H1 (cell line): ENCODE data around the gene FNIP2. TPM values are rescaled to one million over a fixed set of nuclear protein-coding genes. Genes with fewer than 3 reads are reported as not detected.
"Not testable (repeated sequence)": the region's sequence is repeated elsewhere in the genome, so short reads cannot be mapped to it uniquely, and the experiment has no call there.

ENCODE experiments used
- CTCF ChIA-PET: fragments of 300-600 bp; sonication (Branson Sonifier 250); formaldehyde crosslinking; loops from one replicate; lab custom pipeline; 2021; ENCODE audit not compliant: partially characterized antibody; lab: Charles Lee
- POLR2A ChIA-PET: fragments of 300-600 bp; sonication (Branson Sonifier 250); formaldehyde crosslinking; loops from one replicate; lab custom pipeline; 2021; ENCODE audit warnings: inconsistent platforms; ENCODE audit not compliant: partially characterized antibody; lab: Charles Lee
- DNase-seq, 2 experiments: peaks; one replicate each; pipeline versions ENCODE4 v3.0.0 to v3.0.0-alpha.2; 2010 to 2022; ENCODE audit warnings: low spot score in 2 of 2, low read depth in 1 of 2, mixed read lengths in 1 of 2
- FAIRE-seq: peaks from 2 replicates; lab custom pipeline; 2011; peaks lifted over from hg19 to GRCh38; lab: Jason Lieb, UNC
- H2AFZ ChIP-seq: 2 replicates; pipeline ENCODE4 v1.8.1; 2012; ENCODE audit warnings: low read length, inconsistent platforms
- H2AK5ac ChIP-seq: 2 replicates; pipeline ENCODE4 v1.6.1; 2013; ENCODE audit warnings: low read depth, low read length
- H2BK120ac ChIP-seq: replicated peaks from 2 replicates; pipeline ENCODE3; 2013; ENCODE audit warnings: low read depth, low read length, inconsistent platforms
- H2BK12ac ChIP-seq: 2 replicates; pipeline ENCODE4 v1.6.1; 2013; ENCODE audit warnings: low read depth, low read length
- H2BK15ac ChIP-seq: 2 replicates; pipeline ENCODE4 v1.6.1; 2013; ENCODE audit warnings: low read length
- H2BK20ac ChIP-seq: 2 replicates; pipeline ENCODE4 v1.6.1; 2013; ENCODE audit warnings: low read length
- H2BK5ac ChIP-seq: 2 replicates; pipeline ENCODE4 v1.6.1; 2013; ENCODE audit warnings: low read depth, low read length
- H3K14ac ChIP-seq: 2 replicates; pipeline ENCODE4 v1.6.1; 2013; ENCODE audit warnings: inconsistent platforms; ENCODE audit not compliant: insufficient read length
- H3K18ac ChIP-seq: 2 replicates; pipeline ENCODE4 v1.6.1; 2013; ENCODE audit warnings: low read length; ENCODE audit errors: extremely low read depth
- H3K23ac ChIP-seq: 2 replicates; pipeline ENCODE4 v1.6.1; 2013; ENCODE audit warnings: inconsistent platforms; ENCODE audit not compliant: insufficient read length
- H3K23me2 ChIP-seq: 2 replicates; pipeline ENCODE4 v1.6.1; 2013; ENCODE audit warnings: low read depth, low read length
- H3K27ac ChIP-seq: 2 replicates; pipeline ENCODE4 v1.6.1; 2011; ENCODE audit warnings: low read depth, low read length, inconsistent platforms
- H3K27me3 ChIP-seq, 4 experiments: replicated peaks in 1 of 4; 1 replicate in 1 of 4; 2 replicates in 3 of 4; pipeline versions ENCODE4 v1.6.1 to v1.8.1; 2011 to 2013; ENCODE audit warnings: low read length in 3 of 4, mild to moderate bottlenecking in 3 of 4, inconsistent platforms in 2 of 4, mixed read lengths in 2 of 4, moderate library complexity in 1 of 4; ENCODE audit not compliant: control insufficient read depth in 3 of 4, insufficient read depth in 3 of 4; ENCODE audit errors: extremely low read depth in 1 of 4
- H3K36me3 ChIP-seq, 4 experiments: 2 replicates each; pipeline versions ENCODE4 v1.6.1 to v1.8.1; 2011 to 2013; ENCODE audit warnings: mild to moderate bottlenecking in 4 of 4, low read length in 3 of 4, moderate library complexity in 2 of 4, control low read depth in 1 of 4, inconsistent platforms in 1 of 4; ENCODE audit not compliant: insufficient read depth in 4 of 4, control insufficient read depth in 2 of 4
- H3K4ac ChIP-seq: replicated peaks from 2 replicates; pipeline ENCODE3; 2013; ENCODE audit warnings: low read length, low read depth, mixed read lengths, inconsistent platforms; ENCODE audit not compliant: insufficient read length
- H3K4me1 ChIP-seq, 4 experiments: replicated peaks in 1 of 4; 1 replicate in 1 of 4; 2 replicates in 3 of 4; pipeline versions ENCODE4 v1.6.1 to v1.8.1; 2011 to 2013; ENCODE audit warnings: low read length in 3 of 4, inconsistent platforms in 2 of 4, mixed read lengths in 1 of 4; ENCODE audit not compliant: insufficient read depth in 4 of 4, control insufficient read depth in 3 of 4
- H3K4me2 ChIP-seq, 2 experiments: 2 replicates each; pipeline versions ENCODE4 v1.6.1 to v1.8.1; 2011 to 2013; ENCODE audit warnings: low read depth in 2 of 2, low read length in 2 of 2, control low read depth in 1 of 2, inconsistent platforms in 1 of 2, mild to moderate bottlenecking in 1 of 2; ENCODE audit not compliant: insufficient read depth in 1 of 2
- H3K4me3 ChIP-seq, 4 experiments: fragments of 200-600, 300-600 bp in 1 of 4; sonication (generic), shearing (Covaris generic), sonication (Bioruptor Twin) in 1 of 4; 2 replicates each; pipeline versions ENCODE4 v1.5.1 to v1.8.1; 2011 to 2016; ENCODE audit warnings: low read length in 4 of 4, low read depth in 3 of 4, control low read depth in 2 of 4, inconsistent platforms in 2 of 4, mild to moderate bottlenecking in 2 of 4, mixed read lengths in 1 of 4, moderate library complexity in 1 of 4; ENCODE audit not compliant: insufficient read depth in 2 of 4; ENCODE audit errors: extremely low read depth in 1 of 4
- H3K56ac ChIP-seq: replicated peaks from 2 replicates; pipeline ENCODE3; 2013; ENCODE audit warnings: low read depth, mild to moderate bottlenecking, mixed read lengths, low read length, inconsistent platforms; ENCODE audit not compliant: insufficient read length
- H3K79me1 ChIP-seq: 2 replicates; pipeline ENCODE4 v1.6.1; 2013; ENCODE audit warnings: low read depth, low read length, control low read depth
- H3K79me2 ChIP-seq, 2 experiments: 2 replicates each; pipeline versions ENCODE4 v1.6.1 to v1.8.1; 2012 to 2013; ENCODE audit warnings: low read length in 2 of 2, mild to moderate bottlenecking in 2 of 2, inconsistent platforms in 1 of 2; ENCODE audit not compliant: insufficient read depth in 2 of 2, control insufficient read depth in 1 of 2
- H3K9ac ChIP-seq, 4 experiments: replicated peaks in 1 of 4; 1 replicate in 1 of 4; 2 replicates in 3 of 4; pipeline versions ENCODE4 v1.6.1 to v1.8.1; 2011 to 2013; ENCODE audit warnings: low read depth in 3 of 4, low read length in 3 of 4, control low read depth in 2 of 4, mild to moderate bottlenecking in 2 of 4, moderate library complexity in 2 of 4, inconsistent platforms in 1 of 4; ENCODE audit errors: extremely low read depth in 1 of 4
- H3K9me3 ChIP-seq, 2 experiments: 2 replicates each; pipeline versions ENCODE4 v1.6.1 to v1.8.1; 2012 to 2013; ENCODE audit warnings: mild to moderate bottlenecking in 2 of 2, moderate library complexity in 2 of 2, control low read depth in 1 of 2, inconsistent platforms in 1 of 2, low read depth in 1 of 2, low read length in 1 of 2, mixed read lengths in 1 of 2; ENCODE audit not compliant: insufficient read depth in 2 of 2
- H4K20me1 ChIP-seq, 2 experiments: replicated peaks in 1 of 2; 2 replicates each; pipeline versions ENCODE3 to v1.8.1; 2011 to 2013; ENCODE audit warnings: inconsistent platforms in 2 of 2, low read length in 2 of 2, mild to moderate bottlenecking in 1 of 2; ENCODE audit not compliant: insufficient read depth in 2 of 2, control insufficient read depth in 1 of 2
- H4K5ac ChIP-seq: 2 replicates; pipeline ENCODE4 v1.6.1; 2013; ENCODE audit warnings: low read length, low read depth, mixed read lengths, inconsistent platforms; ENCODE audit not compliant: insufficient read length
- H4K8ac ChIP-seq: 2 replicates; pipeline ENCODE4 v1.8.0; 2013; ENCODE audit warnings: mild to moderate bottlenecking, moderate library complexity, low read length, inconsistent platforms; ENCODE audit not compliant: insufficient read depth; ENCODE audit errors: extremely low read depth
- H4K91ac ChIP-seq: replicated peaks from 2 replicates; pipeline ENCODE3; 2013; ENCODE audit warnings: low read length, mixed read lengths, inconsistent platforms; ENCODE audit not compliant: insufficient read length
- CBX8 ChIP-seq: fragments of 300-800, 300-1000 bp; sonication (generic); IDR thresholded peaks from 2 replicates; pipeline ENCODE4 v1.7.1; 2016; ENCODE audit warnings: low read depth, low read length, borderline replicate concordance
- CHD2 ChIP-seq: IDR thresholded peaks from 2 replicates; pipeline ENCODE4 v1.6.1; 2012; ENCODE audit warnings: low read length, improper control_type of control experiment
- CREB1 ChIP-seq: IDR thresholded peaks from 2 replicates; pipeline ENCODE4 v1.6.1; 2012; ENCODE audit warnings: inconsistent platforms
- KDM4A ChIP-seq: IDR thresholded peaks from one replicate; pipeline ENCODE4 v1.7.1; 2012; ENCODE audit warnings: low read depth, mild to moderate bottlenecking, moderate library complexity, low read length, inconsistent platforms; ENCODE audit not compliant: severe bottlenecking
- WGBS, 2 experiments: shearing (Covaris generic) in 1 of 2; methylation state at CpG; one replicate each; pipeline versions ENCODE4 v1.1.6 to v1.1.7; 2013 to 2015; ENCODE audit warnings: low lambda C conversion rate in 2 of 2, mixed read lengths in 2 of 2, inconsistent platforms in 1 of 2, low coverage in 1 of 2, missing lambda C conversion rate in 1 of 2; ENCODE audit not compliant: insufficient replicate concordance in 2 of 2, insufficient coverage in 1 of 2, insufficient read length in 1 of 2; ENCODE audit errors: extremely low coverage in 1 of 2, missing lambda C conversion rate in 1 of 2; 5-methylcytosine and 5-hydroxymethylcytosine counted together
- polyA plus RNA-seq, 7 experiments: library from polyadenylated mRNA; depleted of rRNA in 3 of 7; stranded (reverse) in 5 of 7; unstranded in 2 of 7; fragments of >200 nt in 5 of 7; fragments of 200-250 nt in 2 of 7; gene quantifications; 1 replicate in 5 of 7; 2 replicates in 1 of 7; 4 replicates in 1 of 7; pipeline versions ENCODE4 v1.2.1 to v1.2.3, GENCODE V29; 2011 to 2013; ENCODE audit warnings: missing spikeins in 2 of 7, mixed read lengths in 2 of 7
- total RNA-seq: library from RNA; stranded (reverse); fragmentation: NEBNext Ultra II Directional; extraction: Animal tissue kit (Norgen Biotek cat#: 25700); gene quantifications from 2 replicates; pipeline ENCODE4 v1.2.1, GENCODE V29; 2021
- TF ChIP-seq, protein P1 (sequence below), 3 experiments: IDR thresholded peaks; 1 replicate in 2 of 3; 2 replicates in 1 of 3; pipeline versions ENCODE4 v1.5.1 to v1.6.1; 2011; ENCODE audit warnings: low read length in 3 of 3, mild to moderate bottlenecking in 3 of 3, inconsistent platforms in 2 of 3, low read depth in 1 of 3, moderate library complexity in 1 of 3; ENCODE audit not compliant: insufficient read depth in 1 of 3; ENCODE audit errors: control extremely low read depth in 1 of 3

The FNIP2 gene
- total and polyA plus RNA-seq, 2 of the 8 experiments (the other 6 are each of a cell fraction or from before 2014, with no cell fraction given), result 4.0 to 13.0 TPM

DNA sequence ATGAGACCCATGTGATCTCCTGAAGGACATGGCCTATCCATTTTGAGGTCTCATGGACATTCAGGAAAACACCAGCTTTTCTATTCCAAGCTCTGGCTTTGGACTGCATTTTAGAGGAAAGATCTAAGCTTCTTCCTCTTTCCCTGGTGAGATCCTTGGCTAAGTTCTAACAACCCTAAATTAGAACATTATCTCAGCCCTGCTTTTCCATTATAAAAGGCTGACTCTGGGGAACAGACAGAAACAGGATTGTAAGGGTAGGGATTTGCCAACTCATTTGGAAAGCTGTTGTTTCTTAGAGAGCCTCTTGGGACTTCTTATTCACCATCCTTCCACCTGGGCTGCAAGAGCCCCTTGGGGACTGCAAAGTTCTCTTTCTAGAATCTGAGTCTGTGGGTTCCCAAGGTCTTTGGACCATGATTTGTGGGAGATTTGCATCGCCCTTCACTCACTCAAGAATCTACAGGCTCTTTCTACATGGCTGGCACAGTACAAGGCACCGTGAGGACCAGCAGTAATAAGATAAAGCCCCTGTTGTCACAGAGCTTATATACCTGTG is 146.9 kb downstream of the FNIP2 start (continued):
- TF ChIP-seq, protein P1, sequence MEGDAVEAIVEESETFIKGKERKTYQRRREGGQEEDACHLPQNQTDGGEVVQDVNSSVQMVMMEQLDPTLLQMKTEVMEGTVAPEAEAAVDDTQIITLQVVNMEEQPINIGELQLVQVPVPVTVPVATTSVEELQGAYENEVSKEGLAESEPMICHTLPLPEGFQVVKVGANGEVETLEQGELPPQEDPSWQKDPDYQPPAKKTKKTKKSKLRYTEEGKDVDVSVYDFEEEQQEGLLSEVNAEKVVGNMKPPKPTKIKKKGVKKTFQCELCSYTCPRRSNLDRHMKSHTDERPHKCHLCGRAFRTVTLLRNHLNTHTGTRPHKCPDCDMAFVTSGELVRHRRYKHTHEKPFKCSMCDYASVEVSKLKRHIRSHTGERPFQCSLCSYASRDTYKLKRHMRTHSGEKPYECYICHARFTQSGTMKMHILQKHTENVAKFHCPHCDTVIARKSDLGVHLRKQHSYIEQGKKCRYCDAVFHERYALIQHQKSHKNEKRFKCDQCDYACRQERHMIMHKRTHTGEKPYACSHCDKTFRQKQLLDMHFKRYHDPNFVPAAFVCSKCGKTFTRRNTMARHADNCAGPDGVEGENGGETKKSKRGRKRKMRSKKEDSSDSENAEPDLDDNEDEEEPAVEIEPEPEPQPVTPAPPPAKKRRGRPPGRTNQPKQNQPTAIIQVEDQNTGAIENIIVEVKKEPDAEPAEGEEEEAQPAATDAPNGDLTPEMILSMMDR (IDR thresholded peaks at IDR 0.05; ENCODE audit: control extremely low read depth in 1 of 3, insufficient read depth in 1 of 3, low read depth in 1 of 3, low read length in 3 of 3), result no peak
- TF ChIP-seq KDM4A, result no peak
- TF ChIP-seq CREB1, result no peak
- no peak for TF ChIP-seq CHD2
- no peak for TF ChIP-seq CBX8

DNA sequence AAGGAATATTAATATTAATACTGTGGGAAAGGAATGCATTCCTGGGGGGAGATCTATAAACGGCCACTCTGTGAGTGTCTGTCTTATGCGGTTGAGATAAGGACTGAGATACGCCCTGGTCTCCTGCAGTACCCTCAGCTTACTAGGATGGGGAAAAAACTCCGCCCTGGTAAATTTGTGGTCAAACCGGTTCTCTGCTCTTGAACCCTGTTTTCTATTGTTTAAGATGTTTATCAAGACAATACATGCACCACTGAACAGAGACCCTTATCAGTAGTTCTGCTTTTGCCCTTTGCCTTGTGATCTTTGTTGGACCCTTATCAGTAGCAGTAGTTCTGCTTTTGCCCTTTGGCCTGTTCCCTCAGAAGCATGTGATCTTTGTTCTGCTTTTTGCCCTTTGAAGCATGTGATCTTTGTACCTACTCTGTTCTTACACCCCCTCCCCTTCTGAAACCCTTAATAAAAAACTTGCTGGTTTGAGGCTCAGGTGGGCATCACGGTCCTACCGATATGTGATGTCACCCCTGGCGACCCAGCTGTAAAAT is 151.7 kb downstream of the FNIP2 start:
- CTCF ChIA-PET, result interaction anchor here (1.2 kb wide), 2 partner anchors 10 to 60 kb away, joined by 3 read pairs; no protein-coding TSS in a partner anchor

More for the DNA sequence above, 151.7 kb downstream of the FNIP2 start:
- H3K27me3 ChIP-seq, H2BK12ac ChIP-seq, H3K79me2 ChIP-seq, H3K4me3 ChIP-seq, H2AK5ac ChIP-seq, H3K56ac ChIP-seq, H3K4ac ChIP-seq, H3K23me2 ChIP-seq, H4K20me1 ChIP-seq, H3K9me3 ChIP-seq, H3K23ac ChIP-seq, H3K79me1 ChIP-seq, POLR2A ChIA-PET, H2AFZ ChIP-seq, H2BK15ac ChIP-seq, H2BK20ac ChIP-seq, H3K36me3 ChIP-seq, H3K4me1 ChIP-seq, H2BK120ac ChIP-seq, H3K4me2 ChIP-seq, H3K27ac ChIP-seq, H4K91ac ChIP-seq, H3K9ac ChIP-seq, H3K18ac ChIP-seq, H4K8ac ChIP-seq, H2BK5ac ChIP-seq, H3K14ac ChIP-seq, FAIRE-seq, DNase-seq, H4K5ac ChIP-seq: not testable (repeated sequence)
- WGBS, 2 experiments, result 81% methylated on average over 8 of the region's 8 CpGs; no CpG with 5 or more reads in 1 of the 2 experiments
